Choroid plexus epithelial cell (primary cell): ENCODE data around the gene ABCA13.

Source experiments
- DNase-seq: peaks from one replicate; pipeline ENCODE4 v3.0.0-alpha.2; 2010; ENCODE audit warnings: low read depth
- H3K4me3 ChIP-seq: 2 replicates; pipeline ENCODE4 v1.5.1; 2011; ENCODE audit warnings: low read depth, mild to moderate bottlenecking, control low read depth, low read length, moderate library complexity
- TF ChIP-seq, protein P1 (sequence below): conservative IDR thresholded peaks from 2 replicates; pipeline ENCODE4 v1.5.1; 2011; ENCODE audit warnings: low read depth, mild to moderate bottlenecking, control low read depth, inconsistent platforms, low read length, moderate library complexity

Gene ABCA13

GRCh38 chr7:48411619-48412018, 240.4 kb downstream of the ABCA13 start:
- DNase-seq: no peak
- TF ChIP-seq, protein P1, sequence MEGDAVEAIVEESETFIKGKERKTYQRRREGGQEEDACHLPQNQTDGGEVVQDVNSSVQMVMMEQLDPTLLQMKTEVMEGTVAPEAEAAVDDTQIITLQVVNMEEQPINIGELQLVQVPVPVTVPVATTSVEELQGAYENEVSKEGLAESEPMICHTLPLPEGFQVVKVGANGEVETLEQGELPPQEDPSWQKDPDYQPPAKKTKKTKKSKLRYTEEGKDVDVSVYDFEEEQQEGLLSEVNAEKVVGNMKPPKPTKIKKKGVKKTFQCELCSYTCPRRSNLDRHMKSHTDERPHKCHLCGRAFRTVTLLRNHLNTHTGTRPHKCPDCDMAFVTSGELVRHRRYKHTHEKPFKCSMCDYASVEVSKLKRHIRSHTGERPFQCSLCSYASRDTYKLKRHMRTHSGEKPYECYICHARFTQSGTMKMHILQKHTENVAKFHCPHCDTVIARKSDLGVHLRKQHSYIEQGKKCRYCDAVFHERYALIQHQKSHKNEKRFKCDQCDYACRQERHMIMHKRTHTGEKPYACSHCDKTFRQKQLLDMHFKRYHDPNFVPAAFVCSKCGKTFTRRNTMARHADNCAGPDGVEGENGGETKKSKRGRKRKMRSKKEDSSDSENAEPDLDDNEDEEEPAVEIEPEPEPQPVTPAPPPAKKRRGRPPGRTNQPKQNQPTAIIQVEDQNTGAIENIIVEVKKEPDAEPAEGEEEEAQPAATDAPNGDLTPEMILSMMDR: no peak
- H3K4me3 ChIP-seq: no peak overlapping the region

GRCh38 chr7:48414011-48414732, 242.9 kb downstream of the ABCA13 start:
- H3K4me3 ChIP-seq: no peak overlapping the region
- TF ChIP-seq, protein P1: no peak
- no peak for DNase-seq

- DNase-seq: no peak
- H3K4me3 ChIP-seq: no peak overlapping the region
- TF ChIP-seq, protein P1: no peak
Measured at GRCh38 chr7:48416327-48416908, 245.2 kb downstream of the ABCA13 start.

DNA sequence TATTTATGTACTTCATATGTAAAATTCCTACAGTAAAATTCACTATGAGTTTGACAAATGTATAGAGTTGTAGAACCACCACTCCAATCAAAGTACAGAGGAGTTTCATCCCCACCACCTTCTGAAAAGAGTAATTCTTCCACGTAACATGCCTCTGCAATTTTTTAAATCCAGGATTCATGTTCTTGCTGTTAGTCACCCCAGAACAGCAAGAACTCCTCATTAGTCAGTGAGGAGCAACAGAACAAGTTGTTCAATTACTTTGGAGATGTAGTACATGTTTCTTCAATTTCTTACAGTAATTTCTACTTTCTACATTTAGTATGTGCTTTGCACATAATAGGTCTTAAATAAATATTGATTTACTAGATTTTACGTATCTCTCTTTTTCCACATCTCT, 248.1 kb downstream of the ABCA13 start:
- no peak overlapping the region for H3K4me3 ChIP-seq
- TF ChIP-seq, protein P1: no peak
- DNase-seq: peak; percentile 29

DNA sequence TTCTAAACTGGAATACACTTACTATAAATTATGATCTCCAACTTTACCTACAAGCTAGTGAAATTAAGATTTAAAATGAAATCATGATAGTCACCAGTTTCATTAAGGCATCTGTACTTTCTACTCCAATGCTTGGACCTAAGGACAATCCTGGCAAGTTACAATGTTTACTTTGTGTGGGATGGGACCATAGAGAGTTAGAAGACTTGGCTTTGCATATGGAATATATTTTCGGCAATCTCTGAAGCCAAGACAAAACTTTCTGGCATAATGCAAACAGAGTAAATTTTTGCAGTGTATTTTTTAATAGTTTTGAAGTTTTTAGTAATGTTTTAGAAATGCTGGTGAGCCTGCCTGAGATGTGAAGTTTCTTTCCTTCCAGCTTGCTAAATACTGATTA, 248.9 kb downstream of the ABCA13 start:
- DNase-seq: no peak
- TF ChIP-seq, protein P1: no peak
- H3K4me3 ChIP-seq: no peak overlapping the region

DNA sequence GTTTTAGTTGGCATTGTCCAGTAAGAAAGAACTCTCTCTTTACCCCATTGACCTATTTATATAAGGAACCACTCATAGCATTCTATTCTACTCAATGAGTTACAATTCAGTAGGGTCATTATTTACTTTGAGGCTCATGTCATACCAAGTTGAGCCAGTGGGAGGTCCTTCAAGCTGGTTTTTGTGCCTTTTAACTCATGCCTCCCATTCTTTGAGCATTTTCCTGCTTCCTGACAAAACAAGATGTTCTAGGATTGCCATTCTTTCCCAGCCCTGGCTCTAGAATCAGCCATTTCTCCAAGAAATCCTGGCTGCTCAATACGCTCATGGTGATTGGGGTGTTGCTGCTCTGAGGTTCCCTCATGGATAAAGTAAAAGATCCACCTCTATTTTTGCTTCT, 250.1 kb downstream of the ABCA13 start:
- TF ChIP-seq, protein P1: peak; percentile 22
- no peak overlapping the region for H3K4me3 ChIP-seq
- DNase-seq: peak; percentile 66

DNA sequence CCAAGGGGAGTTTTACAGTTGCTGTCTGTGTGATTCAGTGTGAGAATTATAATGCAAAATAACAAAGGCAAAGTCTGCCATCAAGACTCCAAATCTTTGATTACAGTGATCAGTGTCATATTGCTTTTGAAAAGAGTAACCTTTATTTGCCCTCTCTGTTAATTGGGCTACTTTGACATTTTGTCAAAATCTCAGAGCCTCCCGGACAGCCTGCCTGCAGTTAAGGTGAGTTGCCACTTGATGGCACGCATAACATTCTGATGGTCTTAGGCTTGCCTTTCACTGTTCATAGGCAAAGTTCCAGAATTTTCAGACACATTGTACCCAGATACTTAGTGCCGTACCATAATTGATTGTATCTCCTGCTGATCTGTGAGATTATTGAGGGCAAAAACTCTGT, 253.5 kb downstream of the ABCA13 start:
- no peak overlapping the region for H3K4me3 ChIP-seq
- peak; percentile 56 for DNase-seq
- TF ChIP-seq, protein P1: peak; percentile 62
